ENCODE results near the gene ADARB1. TPM values are rescaled to one million over a fixed set of nuclear protein-coding genes. Genes with fewer than 3 reads are reported as not detected.
A peak's percentile ranks its signal among the peaks of the same experiment; 100 is the strongest.

The ADARB1 gene
- total RNA-seq, 1 donor from 2014 or later, result 5.1 TPM

DNA sequence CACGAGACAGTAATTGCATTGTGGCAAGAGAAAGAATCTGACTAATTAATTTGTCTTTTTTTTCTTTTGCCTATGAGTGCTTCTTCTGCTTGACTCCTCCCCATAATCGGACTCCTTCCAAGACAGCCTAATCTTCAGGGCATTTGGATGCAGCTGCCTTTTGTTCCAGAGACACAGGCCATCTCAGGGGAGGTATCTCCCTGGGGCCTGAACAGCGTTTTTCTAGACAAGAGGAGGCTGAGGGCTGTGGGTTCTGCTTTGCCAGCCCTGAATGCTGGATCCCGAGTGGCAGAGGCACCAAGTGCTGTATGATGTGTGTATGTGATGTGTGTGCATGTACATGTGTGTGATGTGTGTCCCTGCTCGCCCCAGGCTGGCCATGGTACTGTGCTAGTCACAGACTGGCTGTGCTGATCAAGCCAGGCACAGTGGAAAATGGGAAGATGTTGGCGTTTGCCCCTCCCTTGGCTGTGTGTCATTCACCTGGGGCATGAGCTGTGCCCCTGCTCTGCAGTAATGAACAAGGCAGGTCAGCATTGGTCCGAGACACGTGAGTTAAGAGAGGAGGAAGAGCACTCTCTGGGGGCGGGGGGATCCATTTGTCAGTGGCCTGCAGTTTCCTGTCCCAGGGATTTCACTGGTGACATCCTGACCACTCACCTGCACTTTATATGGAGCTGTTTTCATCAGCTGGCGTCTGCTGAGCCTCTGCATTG, 77.2 kb downstream of the ADARB1 start:
- Histone ChIP-seq H3K36me3 (no peaks in the 10 kb centered on the region), H3K27me3 (no peaks in the 10 kb centered on the region), H3F3A (ENCODE audit: low read depth) (peaks cover 19% of the 10 kb centered on the region), H3K27ac (no peak overlapping the region), H3K4me1 (peaks cover 18% of the 10 kb centered on the region), H3K79me2 (ENCODE audit: low read depth) (no peaks in the 10 kb centered on the region), H4K20me1 (ENCODE audit: low read depth) (peaks cover 3% of the 10 kb centered on the region), H3K9ac (no peak overlapping the region), H3K4me2 (peak overlapping the region; percentile 48), H3K4me3 (no peak overlapping the region), H3K9me3 (ENCODE audit: low read depth) (no peaks in the 10 kb centered on the region), H2AFZ (replicated peaks) (no peak overlapping the region)
- H3K27me3 Mint-ChIP-seq (ENCODE audit: insufficient read depth, low read depth), result peaks cover 6% of the 10 kb centered on the region
- peak overlapping the region; percentile 54 for H3K27ac Mint-ChIP-seq
- H3K36me3 Mint-ChIP-seq, result no peaks in the 10 kb centered on the region
- DNase-seq (ENCODE audit: low spot score), result peak; percentile 62
- H3K9me3 Mint-ChIP-seq, result no peaks in the 10 kb centered on the region
- TF ChIP-seq EZH2 (IDR thresholded peaks at IDR 0.05) (no peak), EZH2phosphoT487 (IDR thresholded peaks at IDR 0.05) (no peak)
- TF ChIP-seq, protein P1, sequence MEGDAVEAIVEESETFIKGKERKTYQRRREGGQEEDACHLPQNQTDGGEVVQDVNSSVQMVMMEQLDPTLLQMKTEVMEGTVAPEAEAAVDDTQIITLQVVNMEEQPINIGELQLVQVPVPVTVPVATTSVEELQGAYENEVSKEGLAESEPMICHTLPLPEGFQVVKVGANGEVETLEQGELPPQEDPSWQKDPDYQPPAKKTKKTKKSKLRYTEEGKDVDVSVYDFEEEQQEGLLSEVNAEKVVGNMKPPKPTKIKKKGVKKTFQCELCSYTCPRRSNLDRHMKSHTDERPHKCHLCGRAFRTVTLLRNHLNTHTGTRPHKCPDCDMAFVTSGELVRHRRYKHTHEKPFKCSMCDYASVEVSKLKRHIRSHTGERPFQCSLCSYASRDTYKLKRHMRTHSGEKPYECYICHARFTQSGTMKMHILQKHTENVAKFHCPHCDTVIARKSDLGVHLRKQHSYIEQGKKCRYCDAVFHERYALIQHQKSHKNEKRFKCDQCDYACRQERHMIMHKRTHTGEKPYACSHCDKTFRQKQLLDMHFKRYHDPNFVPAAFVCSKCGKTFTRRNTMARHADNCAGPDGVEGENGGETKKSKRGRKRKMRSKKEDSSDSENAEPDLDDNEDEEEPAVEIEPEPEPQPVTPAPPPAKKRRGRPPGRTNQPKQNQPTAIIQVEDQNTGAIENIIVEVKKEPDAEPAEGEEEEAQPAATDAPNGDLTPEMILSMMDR (IDR thresholded peaks at IDR 0.05), result no peak
- H3K4me1 Mint-ChIP-seq, result peaks cover 48% of the 10 kb centered on the region
- H3K4me3 Mint-ChIP-seq, result peak overlapping the region; percentile 11

DNA sequence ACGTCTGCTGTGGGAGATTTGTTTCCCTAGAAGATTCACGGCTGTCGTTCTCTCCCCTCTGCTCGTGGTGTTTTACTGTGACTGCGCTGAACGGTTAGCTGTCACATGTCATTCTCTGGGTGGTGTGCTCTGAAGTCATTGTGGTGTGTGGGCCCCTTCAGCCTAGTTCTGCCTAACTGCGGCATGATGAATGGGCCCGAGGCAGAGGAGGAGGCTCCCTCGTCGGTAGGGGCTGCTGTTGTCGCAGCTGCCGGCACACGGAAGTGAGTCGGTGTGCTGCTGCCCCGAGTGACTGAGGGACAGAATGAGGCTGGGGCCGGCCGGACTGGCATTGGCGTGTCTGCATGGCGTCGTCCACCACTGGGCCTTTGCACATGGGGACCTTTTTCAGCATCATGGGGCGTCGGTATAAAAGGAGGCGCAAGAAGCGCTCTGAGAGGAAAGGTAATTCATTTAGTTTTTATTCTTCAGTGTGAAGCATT, 77.9 kb downstream of the ADARB1 start:
- Mint-ChIP-seq H3K4me3 (peak overlapping the region; percentile 22), H3K27me3 (ENCODE audit: insufficient read depth, low read depth) (peaks cover 6% of the 10 kb centered on the region), H3K4me1 (peaks cover 44% of the 10 kb centered on the region), H3K27ac (no peak overlapping the region), H3K9me3 (no peaks in the 10 kb centered on the region), H3K36me3 (no peaks in the 10 kb centered on the region)
- Histone ChIP-seq H3K4me1 (peaks cover 18% of the 10 kb centered on the region), H3K4me3 (no peak overlapping the region), H3K9me3 (ENCODE audit: low read depth) (no peaks in the 10 kb centered on the region), H3F3A (ENCODE audit: low read depth) (peaks cover 19% of the 10 kb centered on the region), H2AFZ (replicated peaks) (no peak overlapping the region), H3K27ac (no peak overlapping the region), H3K27me3 (no peaks in the 10 kb centered on the region), H4K20me1 (ENCODE audit: low read depth) (peaks cover 3% of the 10 kb centered on the region), H3K79me2 (ENCODE audit: low read depth) (no peaks in the 10 kb centered on the region), H3K4me2 (peak overlapping the region; percentile 48), H3K36me3 (no peaks in the 10 kb centered on the region), H3K9ac (no peak overlapping the region)
- DNase-seq (ENCODE audit: low spot score), result peak; percentile 77
- TF ChIP-seq, protein P1 (IDR thresholded peaks at IDR 0.05), result peak; percentile 54
- TF ChIP-seq EZH2phosphoT487 (IDR thresholded peaks at IDR 0.05) (no peak), EZH2 (IDR thresholded peaks at IDR 0.05) (no peak)

DNA sequence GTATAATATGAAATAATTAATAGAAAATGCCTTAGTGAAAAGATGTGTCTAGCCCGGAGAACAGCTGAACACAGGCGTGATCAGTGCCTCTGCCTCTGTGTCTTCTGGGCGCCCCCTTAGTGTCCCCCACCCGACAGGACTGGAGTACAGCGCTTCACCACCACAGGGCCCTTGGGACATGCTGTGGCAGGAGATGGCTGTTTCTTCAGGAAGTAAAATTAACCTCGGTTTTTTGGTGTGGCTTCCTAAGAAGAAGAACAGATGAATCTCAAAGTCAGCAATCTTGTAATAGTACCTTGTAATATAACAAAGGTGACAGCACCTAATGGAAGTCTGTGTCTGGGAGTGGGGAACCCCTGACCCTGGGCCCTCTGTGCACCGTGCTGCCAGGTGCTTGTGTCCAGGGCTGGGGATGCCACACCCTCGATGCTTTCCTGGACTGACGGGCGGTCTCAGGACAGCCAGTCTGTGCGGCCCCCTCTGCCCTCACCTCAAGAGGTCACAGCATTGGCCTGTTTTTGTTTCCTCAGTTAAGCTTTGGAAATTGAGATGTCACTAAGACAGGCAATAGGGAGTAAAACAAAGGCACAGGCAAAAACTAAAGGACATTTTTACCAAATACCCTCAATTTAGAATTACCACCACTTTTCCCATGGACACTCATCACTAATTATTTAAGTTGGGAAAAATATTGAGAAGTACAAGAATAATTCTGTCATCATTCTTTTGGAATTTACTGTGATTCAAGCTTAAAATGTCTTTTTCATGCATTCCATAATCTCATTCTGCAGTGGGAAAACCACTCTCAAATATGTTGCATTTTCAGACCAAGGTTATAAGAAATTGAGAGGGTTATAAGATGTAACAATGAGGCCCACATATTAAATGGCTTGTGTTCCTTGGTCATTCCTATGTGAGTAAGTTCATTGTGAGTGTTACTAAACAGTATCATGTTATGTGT, 79.3 kb downstream of the ADARB1 start:
- H3F3A ChIP-seq (ENCODE audit: low read depth), result peaks cover 19% of the 10 kb centered on the region
- no peak for DNase-seq (ENCODE audit: low spot score)
- Mint-ChIP-seq H3K27ac (no peak overlapping the region), H3K9me3 (no peaks in the 10 kb centered on the region), H3K27me3 (ENCODE audit: insufficient read depth, low read depth) (peaks cover 6% of the 10 kb centered on the region), H3K4me3 (no peak overlapping the region), H3K4me1 (peaks cover 39% of the 10 kb centered on the region), H3K36me3 (peaks cover 1% of the 10 kb centered on the region)
- H2AFZ ChIP-seq (replicated peaks), result no peak overlapping the region
- no peak overlapping the region for H3K4me2 ChIP-seq
- TF ChIP-seq EZH2phosphoT487 (IDR thresholded peaks at IDR 0.05) (no peak), EZH2 (IDR thresholded peaks at IDR 0.05) (no peak)
- TF ChIP-seq, protein P1 (IDR thresholded peaks at IDR 0.05), result no peak
- no peak overlapping the region for H3K27ac ChIP-seq
- no peaks in the 10 kb centered on the region for H3K9me3 ChIP-seq (ENCODE audit: low read depth)
- H3K4me3 ChIP-seq, result no peak overlapping the region
- no peaks in the 10 kb centered on the region for H3K27me3 ChIP-seq
- no peak overlapping the region for H3K9ac ChIP-seq
- no peaks in the 10 kb centered on the region for H3K79me2 ChIP-seq (ENCODE audit: low read depth)
- peaks cover 3% of the 10 kb centered on the region for H4K20me1 ChIP-seq (ENCODE audit: low read depth)
- H3K4me1 ChIP-seq, result peaks cover 18% of the 10 kb centered on the region
- H3K36me3 ChIP-seq, result no peaks in the 10 kb centered on the region
